Ascending aorta (tissue), 2 donors: ENCODE data around the gene SH3RF1. TPM values are rescaled to one million over a fixed set of nuclear protein-coding genes. Genes with fewer than 3 reads are reported as not detected.

Experiments
- DNase-seq, 2 donors: peaks; one replicate each; pipeline ENCODE4 v3.0.0-alpha.2; 2019; ENCODE audit warnings: low spot score in 2 of 2
- H3K27ac ChIP-seq, 2 donors: fragments of 200-600 bp; sonication (generic); one replicate each; pipeline ENCODE4 v1.5.1; 2016 to 2017; ENCODE audit warnings: mild to moderate bottlenecking in 1 of 2
- H3K27me3 ChIP-seq: fragments of 200-600 bp; sonication (generic); one replicate; pipeline ENCODE4 v1.5.1; 2017
- H3K36me3 ChIP-seq, 2 donors: fragments of 200-600 bp; sonication (generic); one replicate each; pipeline ENCODE4 v1.5.1; 2016
- H3K4me1 ChIP-seq, 2 donors: fragments of 200-600 bp; sonication (generic); one replicate each; pipeline ENCODE4 v1.5.1; 2016 to 2017; ENCODE audit warnings: mild to moderate bottlenecking in 1 of 2
- H3K4me3 ChIP-seq, 2 donors: fragments of 200-600 bp; sonication (generic); one replicate each; pipeline ENCODE4 v1.5.1; 2016 to 2017; ENCODE audit warnings: mild to moderate bottlenecking in 1 of 2
- H3K9me3 ChIP-seq, 2 donors: fragments of 200-600 bp; sonication (generic); one replicate each; pipeline ENCODE4 v1.5.1; 2016
- CTCF ChIP-seq, 3 experiments: fragments of 200-600 bp in 2 of 3; fragments of 450-650 bp in 1 of 3; sonication (generic) in 2 of 3; IDR thresholded peaks; one replicate each; pipeline ENCODE4 v1.5.1; 2016 to 2019; ENCODE audit warnings: antibody characterized with exemption in 3 of 3, mild to moderate bottlenecking in 1 of 3, moderate library complexity in 1 of 3
- intact Hi-C: fragments of 100-400 bp; cut with DNase I; formaldehyde crosslinking; loops from one replicate; pipeline ENCODE4 v1.15.1; 2023
- total RNA-seq: library from RNA; depleted of rRNA; stranded (reverse); fragments of >200 nt; gene quantifications from one replicate; pipeline ENCODE4 v1.1.0, GENCODE V29; 2016

The SH3RF1 gene
- total RNA-seq, 1 donor from 2014 or later, result 27.6 TPM

GRCh38 chr4:169220854-169221411 is 49.8 kb downstream of the SH3RF1 start:
- no peaks in the 10 kb centered on the region for H3K9me3 ChIP-seq
- no peak for TF ChIP-seq CTCF (IDR thresholded peaks at IDR 0.05)
- H3K4me1 ChIP-seq, result peaks cover 0 to 12% of the 10 kb centered on the region in 2 donors
- intact Hi-C loops, result no loop called here
- H3K4me3 ChIP-seq, result no peak overlapping the region
- H3K27me3 ChIP-seq, result no peaks in the 10 kb centered on the region
- no peak for DNase-seq
- H3K36me3 ChIP-seq, result no peaks in the 10 kb centered on the region
- no peak overlapping the region for H3K27ac ChIP-seq

GRCh38 chr4:169220447-169220846 is 50.3 kb downstream of the SH3RF1 start:
- TF ChIP-seq CTCF (IDR thresholded peaks at IDR 0.05), result no peak
- peaks cover 0 to 9% of the 10 kb centered on the region in 2 donors for H3K4me1 ChIP-seq
- H3K27me3 ChIP-seq, result no peaks in the 10 kb centered on the region
- no peaks in the 10 kb centered on the region for H3K36me3 ChIP-seq
- intact Hi-C loops, result no loop called here
- no peak overlapping the region for H3K27ac ChIP-seq
- DNase-seq, result no peak
- no peaks in the 10 kb centered on the region for H3K9me3 ChIP-seq
- no peak overlapping the region for H3K4me3 ChIP-seq

- Histone ChIP-seq H3K4me1 (peaks cover 0 to 2% of the 10 kb centered on the region in 2 donors), H3K4me3 (no peak overlapping the region), H3K36me3 (no peaks in the 10 kb centered on the region), H3K27me3 (no peaks in the 10 kb centered on the region), H3K9me3 (no peaks in the 10 kb centered on the region), H3K27ac (no peak overlapping the region)
- intact Hi-C loops, result no loop called here
- no peak for DNase-seq
- TF ChIP-seq CTCF (IDR thresholded peaks at IDR 0.05), result no peak
Observed at GRCh38 chr4:169219440-169219839, 51.3 kb downstream of the SH3RF1 start.

- Histone ChIP-seq H3K27me3 (no peaks in the 10 kb centered on the region), H3K4me1 (peaks cover 0 to 2% of the 10 kb centered on the region in 2 donors), H3K36me3 (no peaks in the 10 kb centered on the region), H3K27ac (no peak overlapping the region), H3K4me3 (no peak overlapping the region), H3K9me3 (no peaks in the 10 kb centered on the region)
- DNase-seq, result no peak
- TF ChIP-seq CTCF (IDR thresholded peaks at IDR 0.05), result no peak
- intact Hi-C loops, result no loop called here
Observed at GRCh38 chr4:169215656-169216055, 55.1 kb downstream of the SH3RF1 start.

GRCh38 chr4:169212981-169213380 is 57.8 kb downstream of the SH3RF1 start:
- no peaks in the 10 kb centered on the region for H3K36me3 ChIP-seq
- no peak for DNase-seq
- intact Hi-C loops, result no loop called here
- TF ChIP-seq CTCF (IDR thresholded peaks at IDR 0.05), result no peak
- no peak overlapping the region for H3K27ac ChIP-seq
- no peaks in the 10 kb centered on the region for H3K27me3 ChIP-seq
- H3K4me3 ChIP-seq, result no peak overlapping the region
- peaks cover 0 to 2% of the 10 kb centered on the region in 2 donors for H3K4me1 ChIP-seq
- H3K9me3 ChIP-seq, result no peaks in the 10 kb centered on the region
